Measurements from ENCODE around the gene RNF141.

RNF141 gene

GRCh38 chr11:10485646-10486045, 55.3 kb downstream of the RNF141 start:
- no peak for DNase-seq (ENCODE audit: extremely low read depth, low read depth)
- no peak overlapping the region for H3K4me3 ChIP-seq (replicated peaks; ENCODE audit: low read depth, low read length)
- no peak for TF ChIP-seq CTCF (IDR thresholded peaks at IDR 0.05; ENCODE audit: low read depth, low read length, missing control alignments)

DNA sequence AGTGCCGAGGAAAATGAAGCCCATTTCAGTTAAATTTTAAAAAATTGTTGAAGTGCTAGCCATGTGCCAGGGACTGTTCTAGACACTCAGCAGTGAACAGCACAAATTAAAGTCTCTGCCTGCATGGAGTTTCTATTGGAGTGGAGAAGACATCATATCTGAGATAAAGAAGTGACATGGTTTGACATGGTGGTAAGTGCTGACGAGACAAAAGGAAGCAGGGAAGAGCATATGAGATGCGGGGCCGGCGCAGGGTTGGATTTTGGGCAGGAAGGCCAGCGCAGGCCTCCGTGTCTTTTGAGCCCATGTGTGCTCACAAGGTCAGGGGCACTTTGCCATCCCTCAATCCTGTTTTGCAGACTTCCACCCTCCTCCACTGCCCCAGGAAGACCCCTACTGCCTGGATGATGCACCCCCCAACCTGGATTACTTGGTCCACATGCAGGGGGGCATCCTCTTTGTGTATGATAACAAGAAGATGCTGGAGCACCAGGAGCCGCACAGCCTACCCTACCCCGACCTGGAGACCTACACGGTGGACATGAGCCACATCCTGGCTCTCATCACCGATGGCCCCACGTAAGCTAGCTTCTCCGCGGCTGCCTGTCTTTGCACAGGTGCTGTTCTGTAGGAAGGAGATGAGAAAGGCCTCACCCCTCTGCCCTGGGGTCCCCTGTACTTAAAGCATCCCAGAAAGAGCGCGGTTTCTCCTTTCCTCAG, 56.4 kb downstream of the RNF141 start:
- no peak for DNase-seq (ENCODE audit: extremely low read depth, low read depth)
- H3K4me3 ChIP-seq (replicated peaks; ENCODE audit: low read depth, low read length): no peak overlapping the region
- TF ChIP-seq CTCF (IDR thresholded peaks at IDR 0.05; ENCODE audit: low read depth, low read length, missing control alignments): no peak

DNA sequence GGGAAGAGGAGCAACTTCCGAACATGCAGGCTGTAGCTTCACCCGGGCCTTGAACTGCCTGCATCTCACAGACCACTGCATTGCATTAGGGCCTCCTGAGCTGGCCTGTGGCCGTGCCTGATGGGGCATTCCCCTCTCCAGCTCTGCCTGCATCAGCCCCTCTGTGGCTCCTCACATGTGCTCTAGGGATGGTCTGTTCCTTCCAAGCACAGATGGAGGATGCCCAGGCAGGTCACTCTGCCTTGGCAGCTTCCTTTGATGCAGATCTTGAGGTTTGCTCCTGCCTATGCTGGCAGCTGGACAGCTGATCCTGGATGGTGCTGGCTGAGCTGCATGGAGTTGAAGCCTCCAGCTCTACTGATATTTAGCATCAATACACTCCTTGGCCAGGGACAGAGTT, 57.4 kb downstream of the RNF141 start:
- no peak for DNase-seq (ENCODE audit: extremely low read depth, low read depth)
- TF ChIP-seq CTCF (IDR thresholded peaks at IDR 0.05; ENCODE audit: low read depth, low read length, missing control alignments): no peak
- H3K4me3 ChIP-seq (replicated peaks; ENCODE audit: low read depth, low read length): no peak overlapping the region

GRCh38 chr11:10483174-10483573, 57.8 kb downstream of the RNF141 start:
- TF ChIP-seq CTCF (IDR thresholded peaks at IDR 0.05; ENCODE audit: low read depth, low read length, missing control alignments): no peak
- no peak overlapping the region for H3K4me3 ChIP-seq (replicated peaks; ENCODE audit: low read depth, low read length)
- no peak for DNase-seq (ENCODE audit: extremely low read depth, low read depth)

DNA sequence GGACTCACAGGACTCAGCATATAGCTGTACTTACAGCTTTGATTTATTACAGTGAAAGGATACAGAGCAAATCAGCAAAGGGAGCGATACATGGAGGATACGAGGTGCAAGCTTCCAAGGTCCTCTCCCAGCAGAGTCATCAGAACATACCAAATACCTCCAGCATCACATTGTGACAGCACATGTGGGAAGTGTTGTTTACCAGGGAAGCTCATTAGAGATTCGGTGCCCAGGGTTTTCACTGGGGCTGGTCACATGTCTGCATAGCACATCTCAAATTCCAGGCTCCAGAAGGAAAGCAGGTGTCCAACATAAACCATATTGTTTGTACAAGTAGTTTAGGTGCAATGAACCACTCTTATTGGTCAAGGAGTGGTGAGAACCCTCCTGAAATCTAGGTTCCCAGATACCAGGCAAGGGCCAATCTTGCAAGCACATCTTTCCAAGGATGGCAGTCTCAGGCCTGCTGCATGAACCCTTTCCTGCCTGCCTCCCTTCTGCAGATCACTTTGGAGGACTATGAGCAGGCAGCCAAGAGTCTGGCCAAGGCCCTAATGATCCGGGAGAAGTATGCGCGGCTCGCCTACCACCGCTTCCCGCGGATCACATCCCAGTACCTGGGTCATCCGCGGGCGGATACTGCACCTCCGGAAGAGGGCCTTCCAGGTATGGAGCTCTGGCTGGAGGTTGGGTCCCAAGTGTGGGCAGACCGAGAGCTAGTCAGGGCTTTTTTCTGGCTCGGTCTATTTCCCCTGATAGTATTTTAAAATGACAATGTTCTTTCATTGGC, 59.2 kb downstream of the RNF141 start:
- no peak overlapping the region for H3K4me3 ChIP-seq (replicated peaks; ENCODE audit: low read depth, low read length)
- DNase-seq (ENCODE audit: extremely low read depth, low read depth): no peak
- no peak for TF ChIP-seq CTCF (IDR thresholded peaks at IDR 0.05; ENCODE audit: low read depth, low read length, missing control alignments)

DNA sequence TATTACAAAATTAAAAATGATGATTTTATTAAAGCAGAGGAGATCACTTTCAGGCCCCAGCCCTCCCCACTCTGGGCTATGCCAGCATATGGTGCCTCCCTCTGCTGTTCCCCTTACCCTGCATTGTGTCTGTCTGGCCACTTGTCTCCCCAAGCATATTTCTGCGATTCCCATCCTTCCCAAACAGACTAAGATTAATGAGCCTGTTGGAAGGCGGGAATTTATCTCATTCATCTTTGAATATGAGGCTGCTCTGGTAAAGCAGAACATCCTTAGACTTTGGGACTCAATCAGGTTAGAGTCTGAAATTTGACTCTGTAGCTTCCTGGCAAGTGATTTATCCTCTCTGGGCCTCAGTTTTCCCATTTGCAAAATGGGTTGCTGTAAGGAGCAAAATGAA, 60.2 kb downstream of the RNF141 start:
- no peak for TF ChIP-seq CTCF (IDR thresholded peaks at IDR 0.05; ENCODE audit: low read depth, low read length, missing control alignments)
- no peak overlapping the region for H3K4me3 ChIP-seq (replicated peaks; ENCODE audit: low read depth, low read length)
- DNase-seq (ENCODE audit: extremely low read depth, low read depth): no peak

Data from HFF-Myc (cell line).